Karpas-422 (cell line): ENCODE results near the gene TRIM47. TPM values are rescaled to one million over a fixed set of nuclear protein-coding genes. Genes with fewer than 3 reads are reported as not detected.

ENCODE experiments used
- DNase-seq: peaks from one replicate; pipeline ENCODE4 v3.0.0-alpha.2; 2015
- H2AFZ ChIP-seq: fragments of 200-600 bp; sonication (generic); 2 replicates; pipeline ENCODE4 v1.6.1; 2014; ENCODE audit warnings: antibody characterized with exemption, low read length, mixed read lengths
- H3K27ac ChIP-seq: fragments of 200-600 bp; sonication (generic); 2 replicates; pipeline ENCODE4 v1.5.1; 2014; ENCODE audit warnings: mild to moderate bottlenecking, low read length, moderate library complexity
- H3K27me3 ChIP-seq: fragments of 200-600 bp; sonication (generic); 2 replicates; pipeline ENCODE4 v1.6.1; 2014; ENCODE audit warnings: low read length, mixed read lengths
- H3K36me3 ChIP-seq: fragments of 200-600 bp; sonication (generic); 2 replicates; pipeline ENCODE4 v1.6.1; 2014; ENCODE audit warnings: low read length, mixed read lengths; ENCODE audit not compliant: insufficient read depth
- H3K4me1 ChIP-seq: fragments of 200-600 bp; sonication (generic); 2 replicates; pipeline ENCODE4 v1.6.1; 2014; ENCODE audit warnings: mild to moderate bottlenecking, low read length, mixed read lengths
- H3K4me2 ChIP-seq: fragments of 200-600 bp; sonication (generic); 2 replicates; pipeline ENCODE4 v1.6.1; 2014; ENCODE audit warnings: low read length, low read depth, mild to moderate bottlenecking; ENCODE audit not compliant: poor library complexity, severe bottlenecking
- H3K4me3 ChIP-seq: fragments of 200-600 bp; sonication (generic); 2 replicates; pipeline ENCODE4 v1.5.1; 2014; ENCODE audit warnings: mild to moderate bottlenecking, antibody characterized with exemption, low read length, mixed read lengths
- H3K79me2 ChIP-seq: fragments of 200-600 bp; sonication (generic); 2 replicates; pipeline ENCODE4 v1.6.1; 2014; ENCODE audit warnings: mild to moderate bottlenecking, low read length, mixed read lengths
- H3K9ac ChIP-seq: fragments of 200-600 bp; sonication (generic); 2 replicates; pipeline ENCODE4 v1.6.0; 2014; ENCODE audit warnings: low read length
- H3K9me2 ChIP-seq: fragments of 200-600 bp; sonication (generic), shearing (Covaris generic); replicated peaks from 2 replicates; pipeline ENCODE4 v1.6.0; 2014; ENCODE audit warnings: mild to moderate bottlenecking, low read length, moderate library complexity; ENCODE audit not compliant: insufficient read depth
- H3K9me3 ChIP-seq: fragments of 300-700, 200-600 bp; sonication (generic); 2 replicates; pipeline ENCODE4 v1.6.1; 2014; ENCODE audit warnings: low read length, mixed read lengths
- H4K20me1 ChIP-seq: fragments of 200-600 bp; sonication (generic); 2 replicates; pipeline ENCODE4 v1.6.1; 2014; ENCODE audit warnings: mild to moderate bottlenecking, antibody characterized with exemption, low read length, low read depth; ENCODE audit not compliant: insufficient read depth
- total RNA-seq: library from RNA; depleted of rRNA; stranded (reverse); fragments of >200 nt; shearing (Covaris generic); gene quantifications from 2 replicates; pipeline ENCODE4 v1.2.3, GENCODE V29; 2014; ENCODE audit warnings: low replicate concordance

The TRIM47 gene
- total RNA-seq, 1 experiment from 2014 or later = 7.9 TPM

DNA sequence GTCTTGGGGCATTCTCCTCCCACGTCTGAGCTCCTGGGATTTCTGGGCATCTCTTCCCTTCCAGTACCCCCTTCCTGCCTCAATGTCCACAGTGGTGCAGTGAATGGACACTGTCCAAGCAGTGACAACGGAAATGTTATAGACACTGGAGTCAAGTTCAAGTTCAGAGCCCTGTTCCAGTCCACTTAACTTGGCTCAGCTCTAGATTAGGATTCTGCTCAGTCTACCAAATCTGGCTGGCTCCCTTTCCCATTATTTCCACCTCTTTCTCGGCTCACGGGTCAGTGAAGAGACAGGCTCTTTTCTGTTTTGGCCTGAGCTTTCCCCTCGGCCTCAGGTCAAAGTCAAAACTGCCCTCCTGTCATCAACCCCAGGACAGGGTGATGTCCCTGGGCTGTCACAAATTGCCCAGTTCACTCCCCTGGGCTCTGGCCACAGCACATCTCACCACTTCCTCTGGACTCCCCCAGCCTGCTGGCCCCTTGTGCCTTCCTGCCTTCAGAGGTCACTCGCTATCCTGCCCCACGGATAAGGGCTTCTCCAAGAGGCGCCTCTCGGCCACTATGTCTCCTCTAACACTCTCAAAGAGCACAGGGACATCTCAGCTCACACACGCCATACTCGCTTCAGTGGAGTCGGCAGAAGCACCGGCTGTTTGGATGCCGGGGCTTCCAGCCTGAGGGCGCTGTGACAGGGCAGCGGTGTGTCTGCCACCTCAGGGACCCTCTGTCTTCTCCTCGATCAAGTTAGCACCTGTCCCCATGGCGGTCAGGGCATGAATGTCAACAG, 44.0 kb upstream of the TRIM47 start:
- no peaks in the 10 kb centered on the region for H3K27me3 ChIP-seq
- H3K4me3 ChIP-seq = no peak overlapping the region
- H3K4me2 ChIP-seq = no peak overlapping the region
- H2AFZ ChIP-seq = no peak overlapping the region
- no peaks in the 10 kb centered on the region for H3K79me2 ChIP-seq
- H3K27ac ChIP-seq = no peak overlapping the region
- no peaks in the 10 kb centered on the region for H3K4me1 ChIP-seq
- H3K9ac ChIP-seq = no peak overlapping the region
- no peaks in the 10 kb centered on the region for H3K9me3 ChIP-seq
- peaks cover 5% of the 10 kb centered on the region; the same call in 1 of the 2 replicates for H3K36me3 ChIP-seq
- no peak for DNase-seq
- no peaks in the 10 kb centered on the region for H3K9me2 ChIP-seq
- no peaks in the 10 kb centered on the region for H4K20me1 ChIP-seq

GRCh38 chr17:75921596-75921995, 43.2 kb upstream of the TRIM47 start:
- Histone ChIP-seq H2AFZ (no peak overlapping the region), H3K9me3 (no peaks in the 10 kb centered on the region), H3K27ac (no peak overlapping the region), H3K27me3 (no peaks in the 10 kb centered on the region), H3K4me2 (no peak overlapping the region), H3K9ac (no peak overlapping the region), H3K4me1 (no peaks in the 10 kb centered on the region), H3K4me3 (no peak overlapping the region), H4K20me1 (no peaks in the 10 kb centered on the region), H3K9me2 (no peaks in the 10 kb centered on the region), H3K79me2 (no peaks in the 10 kb centered on the region), H3K36me3 (peaks cover 3% of the 10 kb centered on the region; the same call in 1 of the 2 replicates)
- DNase-seq = no peak

- H4K20me1 ChIP-seq = no peaks in the 10 kb centered on the region
- no peak overlapping the region for H3K27ac ChIP-seq
- no peaks in the 10 kb centered on the region for H3K27me3 ChIP-seq
- no peaks in the 10 kb centered on the region for H3K9me3 ChIP-seq
- no peak overlapping the region for H3K9ac ChIP-seq
- no peak for DNase-seq
- no peaks in the 10 kb centered on the region for H3K36me3 ChIP-seq
- H3K79me2 ChIP-seq = no peaks in the 10 kb centered on the region
- H2AFZ ChIP-seq = no peak overlapping the region
- H3K4me2 ChIP-seq = no peak overlapping the region
- no peaks in the 10 kb centered on the region for H3K9me2 ChIP-seq
- H3K4me3 ChIP-seq = no peak overlapping the region
- no peaks in the 10 kb centered on the region for H3K4me1 ChIP-seq
Measured at GRCh38 chr17:75920045-75920560, 41.7 kb upstream of the TRIM47 start.

DNA sequence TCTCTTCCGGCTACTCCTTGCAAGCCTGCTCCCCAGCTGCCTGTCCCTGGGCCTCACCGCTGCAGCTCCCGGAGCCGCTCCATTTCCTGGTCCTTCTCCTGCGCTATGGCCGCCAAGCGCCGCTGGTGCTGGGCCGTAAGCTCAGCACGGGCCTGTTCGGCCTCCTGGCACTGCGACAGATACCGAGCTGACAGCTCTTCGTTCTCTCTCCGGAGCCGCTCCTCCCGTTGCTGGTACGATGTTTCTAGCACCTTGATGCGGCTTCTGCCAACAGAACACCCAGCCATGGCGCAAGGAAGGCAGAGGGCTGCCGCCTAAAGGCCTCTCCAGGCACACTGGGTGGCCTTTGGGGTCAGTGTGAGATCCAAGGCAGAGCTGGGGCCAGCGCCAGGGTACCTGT, 41.2 kb upstream of the TRIM47 start:
- Histone ChIP-seq H3K4me1 (no peaks in the 10 kb centered on the region), H3K9me3 (no peaks in the 10 kb centered on the region), H2AFZ (no peak overlapping the region), H3K9ac (no peak overlapping the region), H4K20me1 (no peaks in the 10 kb centered on the region), H3K79me2 (no peaks in the 10 kb centered on the region), H3K36me3 (no peaks in the 10 kb centered on the region), H3K4me2 (no peak overlapping the region), H3K27ac (no peak overlapping the region), H3K4me3 (no peak overlapping the region), H3K9me2 (no peaks in the 10 kb centered on the region), H3K27me3 (no peaks in the 10 kb centered on the region)
- no peak for DNase-seq

GRCh38 chr17:75917917-75918445, 39.6 kb upstream of the TRIM47 start:
- no peak for DNase-seq
- H3K9me2 ChIP-seq = no peaks in the 10 kb centered on the region
- H3K9me3 ChIP-seq = no peaks in the 10 kb centered on the region
- H3K4me3 ChIP-seq = no peak overlapping the region
- H3K27ac ChIP-seq = no peak overlapping the region
- H3K4me2 ChIP-seq = no peak overlapping the region
- H3K36me3 ChIP-seq = no peaks in the 10 kb centered on the region
- H3K79me2 ChIP-seq = no peaks in the 10 kb centered on the region
- H3K9ac ChIP-seq = no peak overlapping the region
- no peaks in the 10 kb centered on the region for H3K27me3 ChIP-seq
- no peaks in the 10 kb centered on the region for H3K4me1 ChIP-seq
- no peaks in the 10 kb centered on the region for H4K20me1 ChIP-seq
- H2AFZ ChIP-seq = no peak overlapping the region

DNA sequence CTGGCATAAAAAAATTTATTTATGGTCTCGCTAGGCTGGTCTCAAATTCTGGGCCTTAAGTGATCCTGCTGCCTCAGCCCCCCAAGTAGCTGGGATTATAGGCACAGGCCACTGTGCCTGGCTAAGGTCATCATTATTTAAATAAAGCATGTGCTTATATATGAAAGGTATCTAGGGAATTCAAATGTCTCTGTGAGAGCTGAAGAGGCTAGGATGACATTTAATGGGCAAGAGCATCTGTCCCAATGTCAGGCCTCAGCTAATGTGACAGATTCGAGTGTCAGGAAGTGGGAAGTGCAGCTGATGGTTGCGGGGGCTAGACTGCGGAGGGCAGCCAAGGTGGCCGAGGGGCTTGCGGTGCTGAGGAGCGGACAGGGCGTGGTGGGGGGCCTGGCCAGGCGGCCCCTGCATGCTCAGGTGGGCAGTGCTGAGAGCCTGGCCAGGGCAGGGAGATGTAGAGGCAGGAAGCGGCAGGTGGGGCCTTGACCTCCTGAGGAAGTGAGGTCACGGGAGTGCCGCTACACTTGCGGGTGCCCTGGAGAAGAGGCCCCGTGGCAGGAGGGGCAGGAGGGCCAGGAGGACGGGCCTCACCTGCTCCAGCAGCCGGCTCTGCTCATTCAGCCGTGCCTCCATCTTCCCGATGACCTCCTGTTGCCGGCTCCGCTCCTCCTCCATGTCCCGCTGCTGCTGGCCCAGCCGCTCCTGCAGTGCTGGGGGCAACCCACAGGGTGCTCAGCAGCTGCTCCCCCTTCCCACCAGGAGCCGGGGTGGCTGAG, 38.9 kb upstream of the TRIM47 start:
- H3K36me3 ChIP-seq = no peaks in the 10 kb centered on the region
- no peak overlapping the region for H2AFZ ChIP-seq
- H3K79me2 ChIP-seq = no peaks in the 10 kb centered on the region
- H3K9me2 ChIP-seq = no peaks in the 10 kb centered on the region
- H3K4me2 ChIP-seq = no peak overlapping the region
- H3K4me3 ChIP-seq = no peak overlapping the region
- H3K9me3 ChIP-seq = no peaks in the 10 kb centered on the region
- no peak overlapping the region for H3K27ac ChIP-seq
- DNase-seq = no peak
- no peaks in the 10 kb centered on the region for H4K20me1 ChIP-seq
- H3K4me1 ChIP-seq = peaks cover 2% of the 10 kb centered on the region
- no peak overlapping the region for H3K9ac ChIP-seq
- no peaks in the 10 kb centered on the region for H3K27me3 ChIP-seq

DNA sequence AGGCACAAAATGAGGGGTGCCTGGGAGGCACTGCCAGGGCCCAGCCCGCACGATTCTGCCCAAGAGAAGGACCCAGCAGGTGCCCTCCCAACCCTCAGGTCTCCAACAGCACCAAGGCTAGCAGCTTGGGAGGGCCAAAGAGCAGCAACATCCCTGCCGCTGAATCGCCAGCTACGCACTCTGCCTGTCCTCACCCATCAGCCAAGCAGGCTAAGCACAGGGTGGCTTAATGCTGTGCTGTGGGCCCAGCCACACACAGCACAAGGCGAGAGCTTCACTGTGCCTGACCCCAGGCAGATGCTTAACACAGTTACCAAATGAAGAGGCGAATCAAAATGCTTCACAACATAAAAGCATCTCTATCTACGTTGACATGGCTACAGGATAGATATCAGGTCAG, 36.9 kb upstream of the TRIM47 start:
- H3K9ac ChIP-seq = no peak overlapping the region
- peaks cover 7% of the 10 kb centered on the region for H3K4me1 ChIP-seq
- H3K36me3 ChIP-seq = no peaks in the 10 kb centered on the region
- no peaks in the 10 kb centered on the region for H3K27me3 ChIP-seq
- no peaks in the 10 kb centered on the region for H3K79me2 ChIP-seq
- H4K20me1 ChIP-seq = no peaks in the 10 kb centered on the region
- H3K9me2 ChIP-seq = no peaks in the 10 kb centered on the region
- H3K4me3 ChIP-seq = no peak overlapping the region
- no peak overlapping the region for H3K4me2 ChIP-seq
- DNase-seq = no peak
- H2AFZ ChIP-seq = no peak overlapping the region
- no peaks in the 10 kb centered on the region for H3K9me3 ChIP-seq
- no peak overlapping the region for H3K27ac ChIP-seq

DNA sequence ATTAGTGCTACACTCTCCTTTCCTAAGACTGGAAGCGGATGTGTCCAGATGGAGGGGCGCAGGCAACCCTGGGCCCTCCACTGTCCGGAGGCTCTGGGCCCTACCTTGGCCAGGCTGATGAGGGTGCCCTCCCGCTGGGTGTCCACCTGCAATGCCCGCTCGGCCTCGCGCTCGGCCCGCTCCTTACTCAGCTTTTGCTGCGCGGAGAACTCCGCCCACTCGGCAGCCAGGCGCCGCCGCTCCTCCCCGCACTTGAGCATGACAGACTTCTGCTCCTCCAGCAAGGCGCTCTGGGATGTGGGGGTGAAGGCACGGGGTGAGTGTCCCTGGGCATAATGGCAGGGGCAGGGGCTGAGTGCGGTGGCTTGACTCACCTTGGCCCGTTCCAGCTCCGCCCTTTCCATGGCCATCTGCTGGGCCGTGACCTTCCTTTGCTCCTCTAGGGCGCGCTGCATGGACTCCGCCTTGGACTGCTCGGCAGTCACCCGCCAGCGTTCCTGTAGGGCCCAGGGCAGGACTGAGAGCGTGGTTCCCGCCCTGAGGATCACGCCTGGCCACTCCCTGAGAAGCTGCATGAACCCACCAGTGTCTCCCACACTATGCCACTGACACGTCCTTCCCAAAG, 36.4 kb upstream of the TRIM47 start:
- Histone ChIP-seq H3K27me3 (no peaks in the 10 kb centered on the region), H4K20me1 (no peaks in the 10 kb centered on the region), H2AFZ (no peak overlapping the region), H3K27ac (no peak overlapping the region), H3K9me2 (no peaks in the 10 kb centered on the region), H3K9me3 (no peaks in the 10 kb centered on the region), H3K4me1 (peaks cover 7% of the 10 kb centered on the region), H3K36me3 (no peaks in the 10 kb centered on the region), H3K79me2 (no peaks in the 10 kb centered on the region), H3K4me2 (no peak overlapping the region), H3K4me3 (no peak overlapping the region), H3K9ac (no peak overlapping the region)
- DNase-seq = no peak
